Measurements from ENCODE around the gene MBP.

The MBP gene

GRCh38 chr18:77112747-77113092 is 19.9 kb downstream of the MBP start:
- Mint-ChIP-seq H3K36me3 (ENCODE audit: insufficient read depth) (peaks cover 64% of the 10 kb centered on the region), H3K4me1 (ENCODE audit: low read depth in 2 of 2) (peaks cover 71 to 78% of the 10 kb centered on the region in 2 donors), H3K4me3 (peak overlapping the region; percentile 57 to 67), H3K27me3 (no peaks in the 10 kb centered on the region), H3K9me3 (no peaks in the 10 kb centered on the region), H3K27ac (peak overlapping the region; percentile 92 to 98)
- ATAC-seq (replicated peaks) = no peak
- DNase-seq = no peak

- Mint-ChIP-seq H3K27ac (peak overlapping the region; percentile 92 to 98), H3K4me1 (ENCODE audit: low read depth in 2 of 2) (peaks cover 72 to 80% of the 10 kb centered on the region in 2 donors), H3K36me3 (ENCODE audit: insufficient read depth) (peaks cover 63% of the 10 kb centered on the region), H3K27me3 (no peaks in the 10 kb centered on the region), H3K9me3 (no peaks in the 10 kb centered on the region), H3K4me3 (peak overlapping the region; percentile 57 to 67)
- DNase-seq = no peak
- no peak for ATAC-seq (replicated peaks)
Observed at GRCh38 chr18:77111951-77112746, 20.4 kb downstream of the MBP start.

- Mint-ChIP-seq H3K9me3 (no peaks in the 10 kb centered on the region), H3K27me3 (no peaks in the 10 kb centered on the region), H3K36me3 (ENCODE audit: insufficient read depth) (peaks cover 69% of the 10 kb centered on the region), H3K27ac (peak overlapping the region; percentile 87 to 98), H3K4me1 (ENCODE audit: low read depth in 2 of 2) (peaks cover 75 to 80% of the 10 kb centered on the region in 2 donors), H3K4me3 (peak overlapping the region; percentile 52 to 67)
- no peak for DNase-seq
- no peak for ATAC-seq (replicated peaks)
Observed at GRCh38 chr18:77111449-77111848, 21.1 kb downstream of the MBP start.

GRCh38 chr18:77110936-77111335 is 21.6 kb downstream of the MBP start:
- Mint-ChIP-seq H3K4me1 (ENCODE audit: low read depth in 2 of 2) (peaks cover 76 to 80% of the 10 kb centered on the region in 2 donors), H3K27me3 (no peaks in the 10 kb centered on the region), H3K36me3 (ENCODE audit: insufficient read depth) (peaks cover 71% of the 10 kb centered on the region), H3K9me3 (no peaks in the 10 kb centered on the region), H3K4me3 (peak overlapping the region; percentile 52 to 67), H3K27ac (peak overlapping the region; percentile 87 to 98)
- no peak for ATAC-seq (replicated peaks)
- no peak for DNase-seq

GRCh38 chr18:77110400-77110799 is 22.2 kb downstream of the MBP start:
- DNase-seq (no peak), ATAC-seq (replicated peaks) (no peak)
- peaks cover 79 to 83% of the 10 kb centered on the region in 2 donors for H3K4me1 Mint-ChIP-seq (ENCODE audit: low read depth in 2 of 2)
- peaks cover 76% of the 10 kb centered on the region for H3K36me3 Mint-ChIP-seq (ENCODE audit: insufficient read depth)
- no peaks in the 10 kb centered on the region for H3K9me3 Mint-ChIP-seq
- H3K4me3 Mint-ChIP-seq = peak overlapping the region in 1 of 2 donors; percentile 25
- H3K27ac Mint-ChIP-seq = peak overlapping the region; percentile 87 to 98
- no peaks in the 10 kb centered on the region for H3K27me3 Mint-ChIP-seq

GRCh38 chr18:77109648-77110019 is 22.9 kb downstream of the MBP start:
- peaks cover 77% of the 10 kb centered on the region for H3K36me3 Mint-ChIP-seq (ENCODE audit: insufficient read depth)
- peaks cover 75 to 82% of the 10 kb centered on the region in 2 donors for H3K4me1 Mint-ChIP-seq (ENCODE audit: low read depth in 2 of 2)
- H3K9me3 Mint-ChIP-seq = no peaks in the 10 kb centered on the region
- no peak for DNase-seq
- no peak overlapping the region for H3K4me3 Mint-ChIP-seq
- ATAC-seq (replicated peaks) = no peak
- H3K27me3 Mint-ChIP-seq = no peaks in the 10 kb centered on the region
- peak overlapping the region; percentile 94 to 98 for H3K27ac Mint-ChIP-seq

- ATAC-seq (replicated peaks) (no peak), DNase-seq (no peak)
- Mint-ChIP-seq H3K36me3 (ENCODE audit: insufficient read depth) (peaks cover 76% of the 10 kb centered on the region), H3K4me3 (peak overlapping the region; percentile 7 to 81), H3K9me3 (no peaks in the 10 kb centered on the region), H3K27ac (peak overlapping the region; percentile 94 to 98), H3K27me3 (no peaks in the 10 kb centered on the region), H3K4me1 (ENCODE audit: low read depth in 2 of 2) (peaks cover 74 to 80% of the 10 kb centered on the region in 2 donors)
Observed at GRCh38 chr18:77108821-77109647, 23.5 kb downstream of the MBP start.

- Mint-ChIP-seq H3K4me3 (peak overlapping the region; percentile 79 to 81), H3K36me3 (ENCODE audit: insufficient read depth) (peaks cover 80% of the 10 kb centered on the region), H3K27ac (peak overlapping the region; percentile 94 to 98), H3K27me3 (no peaks in the 10 kb centered on the region), H3K9me3 (no peaks in the 10 kb centered on the region), H3K4me1 (ENCODE audit: low read depth in 2 of 2) (peaks cover 75 to 80% of the 10 kb centered on the region in 2 donors)
- peak in 1 of 3 experiments; percentile 41 for DNase-seq
- peak; percentile 45 for ATAC-seq (replicated peaks)
Observed at GRCh38 chr18:77108001-77108692, 24.4 kb downstream of the MBP start.

GRCh38 chr18:77107292-77107691 is 25.3 kb downstream of the MBP start:
- DNase-seq (no peak), ATAC-seq (replicated peaks) (no peak)
- Mint-ChIP-seq H3K36me3 (ENCODE audit: insufficient read depth) (peaks cover 79% of the 10 kb centered on the region), H3K4me1 (ENCODE audit: low read depth in 2 of 2) (peaks cover 67 to 74% of the 10 kb centered on the region in 2 donors), H3K27ac (peak overlapping the region; percentile 94 to 98), H3K27me3 (no peaks in the 10 kb centered on the region), H3K4me3 (peak overlapping the region; percentile 79 to 81), H3K9me3 (no peaks in the 10 kb centered on the region)

GRCh38 chr18:77106331-77106730 is 26.3 kb downstream of the MBP start:
- H3K4me1 Mint-ChIP-seq (ENCODE audit: low read depth in 2 of 2) = peaks cover 67 to 75% of the 10 kb centered on the region in 2 donors
- H3K4me3 Mint-ChIP-seq = peak overlapping the region; percentile 79 to 81
- peak overlapping the region; percentile 94 to 98 for H3K27ac Mint-ChIP-seq
- ATAC-seq (replicated peaks) = peak; percentile 70
- no peaks in the 10 kb centered on the region for H3K27me3 Mint-ChIP-seq
- no peaks in the 10 kb centered on the region for H3K9me3 Mint-ChIP-seq
- peak; percentile 76 to 77 (median 76) for DNase-seq
- H3K36me3 Mint-ChIP-seq (ENCODE audit: insufficient read depth) = peaks cover 74% of the 10 kb centered on the region

GRCh38 chr18:77105680-77106079 is 26.9 kb downstream of the MBP start:
- H3K9me3 Mint-ChIP-seq = no peaks in the 10 kb centered on the region
- no peak for DNase-seq
- peak overlapping the region; percentile 79 to 81 for H3K4me3 Mint-ChIP-seq
- H3K27ac Mint-ChIP-seq = peak overlapping the region; percentile 94 to 98
- H3K4me1 Mint-ChIP-seq (ENCODE audit: low read depth in 2 of 2) = peaks cover 68 to 75% of the 10 kb centered on the region in 2 donors
- no peak for ATAC-seq (replicated peaks)
- no peaks in the 10 kb centered on the region for H3K27me3 Mint-ChIP-seq
- peaks cover 78% of the 10 kb centered on the region for H3K36me3 Mint-ChIP-seq (ENCODE audit: insufficient read depth)

GRCh38 chr18:77105028-77105427 is 27.6 kb downstream of the MBP start:
- Mint-ChIP-seq H3K27me3 (no peaks in the 10 kb centered on the region), H3K4me1 (ENCODE audit: low read depth in 2 of 2) (peaks cover 70 to 78% of the 10 kb centered on the region in 2 donors), H3K27ac (peak overlapping the region; percentile 94 to 98), H3K4me3 (peak overlapping the region; percentile 79 to 81), H3K9me3 (no peaks in the 10 kb centered on the region), H3K36me3 (ENCODE audit: insufficient read depth) (peaks cover 80% of the 10 kb centered on the region)
- ATAC-seq (replicated peaks) (no peak), DNase-seq (no peak)

GRCh38 chr18:77103991-77104531 is 28.5 kb downstream of the MBP start:
- H3K36me3 Mint-ChIP-seq (ENCODE audit: insufficient read depth) = peaks cover 83% of the 10 kb centered on the region
- H3K27ac Mint-ChIP-seq = peak overlapping the region; percentile 94 to 98
- peak overlapping the region; percentile 65 to 79 for H3K4me3 Mint-ChIP-seq
- H3K4me1 Mint-ChIP-seq (ENCODE audit: low read depth in 2 of 2) = peaks cover 77 to 85% of the 10 kb centered on the region in 2 donors
- no peaks in the 10 kb centered on the region for H3K27me3 Mint-ChIP-seq
- no peaks in the 10 kb centered on the region for H3K9me3 Mint-ChIP-seq
- no peak for DNase-seq
- no peak for ATAC-seq (replicated peaks)
